Duodenal mucosa (tissue), 2 donors: ENCODE measurements around the gene SOCS1.

Source experiments
- H3K27ac ChIP-seq: one replicate; pipeline ENCODE4 v1.7.0; 2013; ENCODE audit warnings: low read depth, low read length
- H3K27me3 ChIP-seq, 2 donors: one replicate each; pipeline ENCODE4 v1.7.0; 2013; ENCODE audit warnings: low read length in 2 of 2, control low read depth in 1 of 2; ENCODE audit not compliant: insufficient read depth in 2 of 2, control insufficient read depth in 1 of 2
- H3K36me3 ChIP-seq, 2 donors: one replicate each; pipeline ENCODE4 v1.7.0; 2013; ENCODE audit warnings: low read length in 2 of 2, control low read depth in 1 of 2; ENCODE audit not compliant: insufficient read depth in 2 of 2, control insufficient read depth in 1 of 2
- H3K4me1 ChIP-seq, 2 donors: one replicate each; pipeline ENCODE4 v1.7.0; 2013; ENCODE audit warnings: low read length in 2 of 2, control low read depth in 1 of 2; ENCODE audit not compliant: insufficient read depth in 2 of 2, control insufficient read depth in 1 of 2
- H3K4me3 ChIP-seq, 2 donors: one replicate each; pipeline ENCODE4 v1.7.0; 2013; ENCODE audit warnings: low read length in 2 of 2, low read depth in 1 of 2
- H3K9ac ChIP-seq, 2 donors: one replicate each; pipeline ENCODE4 v1.7.0; 2013; ENCODE audit warnings: low read length in 2 of 2, low read depth in 1 of 2
- H3K9me3 ChIP-seq, 2 donors: one replicate each; pipeline ENCODE4 v1.7.0; 2013; ENCODE audit warnings: low read length in 2 of 2, control low read depth in 1 of 2; ENCODE audit not compliant: control insufficient read depth in 1 of 2

SOCS1 gene

GRCh38 chr16:11234884-11235702, 20.9 kb downstream of the SOCS1 start:
- Histone ChIP-seq H3K9me3 (no peaks in the 10 kb centered on the region), H3K27ac (no peak overlapping the region), H3K9ac (no peak overlapping the region), H3K4me1 (peaks cover 5 to 7% of the 10 kb centered on the region in 2 donors), H3K4me3 (no peak overlapping the region), H3K27me3 (no peaks in the 10 kb centered on the region), H3K36me3 (no peaks in the 10 kb centered on the region)

DNA sequence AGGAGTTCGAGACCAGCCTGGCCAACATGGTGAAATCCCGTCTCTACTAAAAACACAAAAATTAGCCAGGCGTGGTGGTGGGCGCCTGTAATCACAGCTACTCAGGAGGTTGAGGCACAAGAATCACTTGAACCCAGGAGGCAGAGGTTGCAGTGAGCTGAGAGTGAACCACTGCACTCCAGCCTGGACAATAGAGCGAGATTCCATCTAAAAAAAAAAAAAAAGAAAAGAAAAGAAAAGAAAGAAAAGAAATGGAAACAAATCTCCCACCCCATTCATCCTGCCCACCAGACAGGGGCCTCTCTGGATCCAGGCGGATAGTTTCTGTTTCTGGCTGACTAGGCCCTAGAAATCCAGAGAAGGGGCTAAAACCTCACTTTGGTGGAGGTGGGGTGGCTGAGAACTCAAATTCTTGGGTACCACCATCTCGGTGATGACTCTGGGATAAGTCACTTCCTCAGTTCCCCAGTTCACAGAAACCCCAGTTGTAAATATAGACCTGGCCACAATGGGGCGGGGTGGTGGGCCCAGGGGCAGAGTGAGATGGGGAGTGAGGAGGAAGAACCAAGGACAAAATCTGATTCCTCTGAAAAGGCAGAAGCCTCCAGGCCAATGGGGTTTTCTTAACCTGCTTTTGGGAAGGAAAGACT, 22.2 kb downstream of the SOCS1 start:
- Histone ChIP-seq H3K36me3 (no peaks in the 10 kb centered on the region), H3K9ac (no peak overlapping the region), H3K4me1 (peaks cover 5 to 7% of the 10 kb centered on the region in 2 donors), H3K4me3 (no peak overlapping the region), H3K9me3 (no peaks in the 10 kb centered on the region), H3K27me3 (no peaks in the 10 kb centered on the region), H3K27ac (no peak overlapping the region)

- H3K4me1 ChIP-seq = peaks cover 5 to 7% of the 10 kb centered on the region in 2 donors
- H3K4me3 ChIP-seq = peak overlapping the region in 1 of 2 donors; percentile 10
- H3K9ac ChIP-seq = no peak overlapping the region
- H3K27ac ChIP-seq = peak overlapping the region; percentile 42
- no peaks in the 10 kb centered on the region for H3K27me3 ChIP-seq
- H3K9me3 ChIP-seq = no peaks in the 10 kb centered on the region
- H3K36me3 ChIP-seq = no peaks in the 10 kb centered on the region
Measured at GRCh38 chr16:11232852-11233726, 22.9 kb downstream of the SOCS1 start.

DNA sequence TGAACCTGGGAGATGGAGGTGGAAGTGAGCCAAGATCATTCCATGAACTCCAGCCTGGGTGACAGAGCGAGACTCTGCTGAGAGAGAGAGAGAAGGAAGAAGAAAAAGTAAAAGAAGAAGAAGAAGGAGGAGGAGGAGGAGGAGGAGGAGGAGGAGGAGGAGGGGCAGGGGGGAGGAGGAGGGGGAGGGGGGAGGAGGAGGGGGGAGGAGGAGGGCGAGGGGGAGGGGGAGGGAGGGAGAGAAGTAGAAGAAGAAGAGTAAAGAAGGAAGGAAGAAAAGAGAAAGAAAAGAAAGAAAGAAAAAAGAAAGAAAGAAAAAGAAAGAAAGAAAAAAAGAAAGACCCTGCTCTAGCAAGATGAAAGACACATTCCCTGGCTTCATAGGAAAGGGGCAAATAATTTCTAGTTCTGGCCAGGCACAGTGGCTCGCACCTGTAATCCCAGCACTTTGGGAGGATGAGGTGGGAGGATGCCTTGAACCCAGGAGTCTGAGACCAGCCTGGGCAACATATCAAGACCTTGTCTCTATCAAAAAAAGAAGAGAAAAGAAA, 23.6 kb downstream of the SOCS1 start:
- H3K4me1 ChIP-seq = peaks cover 5 to 7% of the 10 kb centered on the region in 2 donors

DNA sequence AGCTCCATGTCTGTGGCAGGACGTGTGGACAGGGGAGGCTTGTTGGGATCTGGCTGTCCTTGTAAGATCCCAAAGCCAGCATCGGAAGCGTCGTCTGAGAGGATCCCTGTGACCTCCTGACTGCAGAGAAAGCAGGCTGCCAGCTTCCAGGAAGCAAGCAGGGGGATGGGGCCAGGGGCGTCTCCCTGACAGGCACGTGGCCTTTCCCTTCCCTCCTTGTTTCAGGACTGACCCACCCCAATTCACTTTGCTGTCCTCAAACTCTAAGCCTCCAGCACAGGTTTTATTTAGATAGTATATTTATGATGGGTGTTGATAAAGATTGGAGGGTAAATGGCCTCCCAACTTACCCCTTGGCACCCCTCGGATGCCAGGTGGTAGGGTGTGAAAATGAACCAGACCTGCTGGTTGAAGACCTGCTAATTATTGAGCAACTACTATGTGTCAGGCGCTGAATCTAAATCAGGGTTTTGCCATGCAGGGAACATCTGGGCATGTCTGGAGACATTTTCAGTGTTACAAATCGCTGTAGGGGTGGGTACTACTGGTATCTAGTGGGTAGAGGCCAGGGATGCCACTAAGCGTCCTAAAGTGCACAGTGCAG, 24.5 kb downstream of the SOCS1 start:
- no peak overlapping the region for H3K9ac ChIP-seq
- no peak overlapping the region for H3K27ac ChIP-seq
- peaks cover 5 to 7% of the 10 kb centered on the region in 2 donors for H3K4me1 ChIP-seq
- no peaks in the 10 kb centered on the region for H3K36me3 ChIP-seq
- H3K27me3 ChIP-seq = no peaks in the 10 kb centered on the region
- H3K9me3 ChIP-seq = no peaks in the 10 kb centered on the region
- no peak overlapping the region for H3K4me3 ChIP-seq

More for the DNA sequence above, 23.6 kb downstream of the SOCS1 start:
- Histone ChIP-seq H3K9me3 (no peaks in the 10 kb centered on the region), H3K27me3 (no peaks in the 10 kb centered on the region), H3K36me3 (no peaks in the 10 kb centered on the region), H3K4me3 (no peak overlapping the region), H3K27ac (no peak overlapping the region), H3K9ac (no peak overlapping the region)

GRCh38 chr16:11229906-11230305, 26.1 kb downstream of the SOCS1 start:
- peaks cover 11 to 12% of the 10 kb centered on the region in 2 donors for H3K4me1 ChIP-seq
- no peak overlapping the region for H3K9ac ChIP-seq
- no peak overlapping the region for H3K27ac ChIP-seq
- H3K36me3 ChIP-seq = no peaks in the 10 kb centered on the region
- no peak overlapping the region for H3K4me3 ChIP-seq
- H3K9me3 ChIP-seq = no peaks in the 10 kb centered on the region
- H3K27me3 ChIP-seq = no peaks in the 10 kb centered on the region

DNA sequence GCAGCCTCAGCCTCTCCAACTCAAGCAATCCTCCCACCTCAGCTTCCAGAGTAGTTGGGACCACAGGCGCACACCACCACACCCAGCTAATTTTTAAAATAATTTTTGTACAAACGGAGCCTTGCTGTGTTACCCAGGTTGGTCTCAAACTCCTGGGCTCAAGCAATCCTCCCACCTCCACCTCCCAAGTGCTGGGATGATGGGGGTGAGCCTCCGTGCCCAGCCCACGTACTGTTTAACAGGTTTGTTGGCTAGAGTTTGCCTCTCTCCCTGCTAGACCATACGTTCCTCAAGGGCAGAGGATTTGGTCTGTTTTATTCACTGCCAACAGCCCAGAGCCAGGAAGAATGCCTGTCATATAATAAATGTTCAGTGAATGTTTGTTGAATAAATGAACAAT, 26.6 kb downstream of the SOCS1 start:
- no peak overlapping the region for H3K9ac ChIP-seq
- H3K36me3 ChIP-seq = no peaks in the 10 kb centered on the region
- H3K27ac ChIP-seq = no peak overlapping the region
- H3K9me3 ChIP-seq = no peaks in the 10 kb centered on the region
- no peak overlapping the region for H3K4me3 ChIP-seq
- H3K27me3 ChIP-seq = no peaks in the 10 kb centered on the region
- peaks cover 14 to 16% of the 10 kb centered on the region in 2 donors for H3K4me1 ChIP-seq

- no peaks in the 10 kb centered on the region for H3K36me3 ChIP-seq
- no peaks in the 10 kb centered on the region for H3K9me3 ChIP-seq
- no peak overlapping the region for H3K9ac ChIP-seq
- H3K27me3 ChIP-seq = no peaks in the 10 kb centered on the region
- peaks cover 15 to 16% of the 10 kb centered on the region in 2 donors for H3K4me1 ChIP-seq
- no peak overlapping the region for H3K4me3 ChIP-seq
- H3K27ac ChIP-seq = no peak overlapping the region
Measured at GRCh38 chr16:11225677-11226549, 30.1 kb downstream of the SOCS1 start.
